ENCODE data around the gene LGALS3.
A peak's percentile ranks its signal among the peaks of the same experiment; 100 is the strongest.

The LGALS3 gene

GRCh38 chr14:55103971-55104954, 24.8 kb upstream of the LGALS3 start:
- TF ChIP-seq CTCF (IDR thresholded peaks at IDR 0.05; ENCODE audit: insufficient read depth, low read length, poor library complexity, severe bottlenecking) (no peak), EZH2phosphoT487 (conservative IDR thresholded peaks at IDR 0.05; ENCODE audit: low read length) (no peak)
- Histone ChIP-seq H3K9me2 (replicated peaks; ENCODE audit: insufficient read depth, low read length) (no peaks in the 10 kb centered on the region), H3K4me2 (ENCODE audit: low read depth, low read length, poor library complexity, severe bottlenecking) (peak overlapping the region; percentile 70), H3K27me3 (ENCODE audit: low read length) (no peaks in the 10 kb centered on the region), H4K20me1 (ENCODE audit: low read depth, low read length) (no peaks in the 10 kb centered on the region), H3K27ac (ENCODE audit: low read depth, low read length) (peak overlapping the region; percentile 93), H3K79me2 (ENCODE audit: insufficient read depth, low read length) (no peaks in the 10 kb centered on the region), H3K9me3 (ENCODE audit: insufficient read depth, low read length) (no peaks in the 10 kb centered on the region), H3K36me3 (ENCODE audit: low read length) (no peaks in the 10 kb centered on the region), H3K9ac (ENCODE audit: low read length) (peak overlapping the region; percentile 44), H2AFZ (ENCODE audit: low read depth, low read length, severe bottlenecking) (peak overlapping the region; percentile 64), H3K4me3 (ENCODE audit: insufficient read depth, low read length, poor library complexity, severe bottlenecking) (no peak overlapping the region), H3F3A (ENCODE audit: insufficient read depth) (peaks cover 29% of the 10 kb centered on the region)

GRCh38 chr14:55105991-55106390, 23.1 kb upstream of the LGALS3 start:
- no peak overlapping the region for H3K27ac ChIP-seq (ENCODE audit: low read depth, low read length)
- H3K9me3 ChIP-seq (ENCODE audit: insufficient read depth, low read length) = no peaks in the 10 kb centered on the region
- no peaks in the 10 kb centered on the region for H3K27me3 ChIP-seq (ENCODE audit: low read length)
- H3F3A ChIP-seq (ENCODE audit: insufficient read depth) = peaks cover 24% of the 10 kb centered on the region
- no peaks in the 10 kb centered on the region for H3K36me3 ChIP-seq (ENCODE audit: low read length)
- H3K9ac ChIP-seq (ENCODE audit: low read length) = no peak overlapping the region
- H3K4me3 ChIP-seq (ENCODE audit: insufficient read depth, low read length, poor library complexity, severe bottlenecking) = no peak overlapping the region
- no peak overlapping the region for H3K4me2 ChIP-seq (ENCODE audit: low read depth, low read length, poor library complexity, severe bottlenecking)
- TF ChIP-seq CTCF (IDR thresholded peaks at IDR 0.05; ENCODE audit: insufficient read depth, low read length, poor library complexity, severe bottlenecking) (no peak), EZH2phosphoT487 (conservative IDR thresholded peaks at IDR 0.05; ENCODE audit: low read length) (no peak)
- no peaks in the 10 kb centered on the region for H3K9me2 ChIP-seq (replicated peaks; ENCODE audit: insufficient read depth, low read length)
- no peaks in the 10 kb centered on the region for H3K79me2 ChIP-seq (ENCODE audit: insufficient read depth, low read length)
- no peaks in the 10 kb centered on the region for H4K20me1 ChIP-seq (ENCODE audit: low read depth, low read length)
- no peak overlapping the region for H2AFZ ChIP-seq (ENCODE audit: low read depth, low read length, severe bottlenecking)

DNA sequence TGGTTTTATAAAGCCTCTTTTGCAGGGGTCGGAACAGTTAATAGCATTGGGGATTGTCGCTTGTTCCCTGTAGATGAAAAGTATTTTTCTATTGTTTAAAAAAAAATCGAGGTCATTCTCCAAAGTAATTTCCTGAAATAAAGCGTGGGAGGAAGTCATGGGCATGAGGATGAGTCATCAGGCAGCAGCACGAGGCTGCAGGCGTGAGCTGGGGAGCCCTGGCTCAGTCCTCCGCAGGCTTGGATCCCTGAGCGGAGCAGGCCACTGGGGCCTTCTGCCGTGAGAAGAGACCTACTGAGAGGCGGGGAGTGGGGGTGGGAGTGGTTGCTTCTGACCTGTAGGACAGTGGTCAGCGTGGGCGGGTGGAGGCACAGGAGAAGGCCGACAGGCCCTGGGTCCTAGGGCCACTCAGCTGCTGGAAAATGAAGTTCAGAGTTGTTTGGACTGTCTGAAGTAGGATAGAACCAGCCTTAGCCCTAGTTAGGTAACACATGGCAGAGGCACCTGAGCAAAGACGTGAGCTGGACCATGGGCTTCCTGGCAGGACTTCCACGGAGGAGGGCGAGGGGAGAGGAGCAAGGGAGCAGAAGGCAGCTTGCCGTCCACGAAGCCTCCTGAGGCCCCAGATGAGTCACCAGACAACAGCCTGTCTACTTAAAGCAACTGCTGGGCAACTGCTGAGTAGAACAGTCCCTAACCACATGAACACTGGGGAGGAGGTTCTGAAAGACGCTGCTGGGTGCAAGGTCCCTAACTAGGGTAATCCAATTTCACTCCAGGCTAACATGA, 21.1 kb upstream of the LGALS3 start:
- Histone ChIP-seq H3K4me3 (ENCODE audit: insufficient read depth, low read length, poor library complexity, severe bottlenecking) (no peak overlapping the region), H3K4me2 (ENCODE audit: low read depth, low read length, poor library complexity, severe bottlenecking) (no peak overlapping the region), H3K9me3 (ENCODE audit: insufficient read depth, low read length) (no peaks in the 10 kb centered on the region)

More for the DNA sequence above, 21.1 kb upstream of the LGALS3 start:
- Histone ChIP-seq H3K27me3 (ENCODE audit: low read length) (no peaks in the 10 kb centered on the region), H3K27ac (ENCODE audit: low read depth, low read length) (no peak overlapping the region), H3K79me2 (ENCODE audit: insufficient read depth, low read length) (no peaks in the 10 kb centered on the region), H2AFZ (ENCODE audit: low read depth, low read length, severe bottlenecking) (no peak overlapping the region), H3K9ac (ENCODE audit: low read length) (no peak overlapping the region), H4K20me1 (ENCODE audit: low read depth, low read length) (no peaks in the 10 kb centered on the region), H3K9me2 (replicated peaks; ENCODE audit: insufficient read depth, low read length) (no peaks in the 10 kb centered on the region), H3F3A (ENCODE audit: insufficient read depth) (peaks cover 12% of the 10 kb centered on the region), H3K36me3 (ENCODE audit: low read length) (no peaks in the 10 kb centered on the region)
- no peak for TF ChIP-seq EZH2phosphoT487 (conservative IDR thresholded peaks at IDR 0.05; ENCODE audit: low read length)
- no peak for TF ChIP-seq CTCF (IDR thresholded peaks at IDR 0.05; ENCODE audit: insufficient read depth, low read length, poor library complexity, severe bottlenecking)

Data from SU-DHL-6 (cell line).